Peyer's patch (tissue), 4 donors: ENCODE measurements around the gene SERPINA7. TPM values are rescaled to one million over a fixed set of nuclear protein-coding genes. Genes with fewer than 3 reads are reported as not detected.

Experiments used
- DNase-seq, 3 donors: peaks; one replicate each; pipeline ENCODE4 v3.0.0-alpha.2; 2017 to 2019
- H3K27ac ChIP-seq, 4 donors: fragments of 200-600 bp; sonication (generic); one replicate each; pipeline ENCODE4 v1.5.1; 2016 to 2019
- H3K27me3 ChIP-seq, 2 donors: fragments of 200-600 bp; sonication (generic); one replicate each; pipeline ENCODE4 v1.5.1; 2019
- H3K36me3 ChIP-seq, 3 donors: fragments of 200-600 bp; sonication (generic); one replicate each; pipeline ENCODE4 v1.5.1; 2016 to 2019
- H3K4me1 ChIP-seq, 4 donors: fragments of 200-600 bp; sonication (generic); one replicate each; pipeline ENCODE4 v1.5.1; 2016 to 2019
- H3K4me3 ChIP-seq, 4 donors: fragments of 200-600 bp; sonication (generic); 1 replicate in 3 of 4; 2 replicates in 1 of 4; pipeline ENCODE4 v1.5.1; 2016 to 2019; ENCODE audit warnings: mild to moderate bottlenecking in 1 of 4
- H3K9me3 ChIP-seq, 4 donors: fragments of 200-600 bp; sonication (generic); one replicate each; pipeline ENCODE4 v1.5.1; 2016 to 2019; ENCODE audit warnings: mild to moderate bottlenecking in 1 of 4
- CTCF ChIP-seq, 6 experiments: fragments of 450-650 bp in 4 of 6; fragments of 200-600 bp in 2 of 6; sonication (generic) in 1 of 6; IDR thresholded peaks; one replicate each; pipeline ENCODE4 v1.5.1; 2017 to 2019; ENCODE audit warnings: antibody characterized with exemption in 6 of 6, mild to moderate bottlenecking in 3 of 6, moderate library complexity in 1 of 6
- POLR2A ChIP-seq, 2 donors: fragments of 450-650 bp; IDR thresholded peaks; one replicate each; pipeline ENCODE4 v1.5.1; 2017; ENCODE audit warnings: antibody characterized with exemption in 2 of 2, mild to moderate bottlenecking in 2 of 2, moderate library complexity in 2 of 2
- total RNA-seq, 4 donors: library from RNA; depleted of rRNA; stranded (reverse); fragments of >200 nt; gene quantifications; one replicate each; pipeline ENCODE4 v1.1.0, GENCODE V29; 2016

SERPINA7 gene, protein sequence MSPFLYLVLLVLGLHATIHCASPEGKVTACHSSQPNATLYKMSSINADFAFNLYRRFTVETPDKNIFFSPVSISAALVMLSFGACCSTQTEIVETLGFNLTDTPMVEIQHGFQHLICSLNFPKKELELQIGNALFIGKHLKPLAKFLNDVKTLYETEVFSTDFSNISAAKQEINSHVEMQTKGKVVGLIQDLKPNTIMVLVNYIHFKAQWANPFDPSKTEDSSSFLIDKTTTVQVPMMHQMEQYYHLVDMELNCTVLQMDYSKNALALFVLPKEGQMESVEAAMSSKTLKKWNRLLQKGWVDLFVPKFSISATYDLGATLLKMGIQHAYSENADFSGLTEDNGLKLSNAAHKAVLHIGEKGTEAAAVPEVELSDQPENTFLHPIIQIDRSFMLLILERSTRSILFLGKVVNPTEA
- total RNA-seq: not detected

DNA sequence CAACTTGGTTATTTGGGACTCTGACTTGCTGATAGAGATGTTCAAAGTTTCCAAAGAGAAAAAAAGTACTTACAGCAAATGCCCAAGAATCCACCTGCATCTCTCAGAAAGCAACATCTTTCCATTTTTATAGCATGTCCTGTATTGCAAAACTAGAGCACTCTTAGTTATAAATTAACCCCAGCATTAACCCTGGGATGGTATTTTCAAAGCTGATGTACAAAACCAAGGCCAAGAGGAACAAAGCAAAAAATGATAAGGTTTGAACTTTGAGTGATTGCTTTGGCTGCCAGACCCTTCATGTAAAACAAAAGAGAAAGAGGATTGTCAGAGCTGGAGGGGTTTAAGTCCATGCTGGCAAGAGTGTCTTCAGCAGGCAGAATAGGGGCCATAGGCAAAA is at the start of gene SERPINA7:
SERPINA7 (minus strand) TSS at position 103 of the 400 bp plus-strand sequence. CDS start 1,669 bp downstream, outside the sequence.
- TF ChIP-seq POLR2A (IDR thresholded peaks at IDR 0.05): no peak
- no peak for TF ChIP-seq CTCF (IDR thresholded peaks at IDR 0.05)
- no peak within 1 kb of the TSS for H3K27ac ChIP-seq
- no peaks in the 10 kb centered on the region for H3K4me1 ChIP-seq
- no peaks in the 10 kb centered on the region for H3K9me3 ChIP-seq
- no peak for DNase-seq
- no peaks in the 10 kb centered on the region for H3K27me3 ChIP-seq
- H3K36me3 ChIP-seq: no peaks in the 10 kb centered on the region
- H3K4me3 ChIP-seq: no peak within 1 kb of the TSS

- no peak overlapping the region for H3K4me3 ChIP-seq
- no peak overlapping the region for H3K27ac ChIP-seq
- TF ChIP-seq POLR2A (IDR thresholded peaks at IDR 0.05) (no peak), CTCF (IDR thresholded peaks at IDR 0.05) (no peak)
- no peaks in the 10 kb centered on the region for H3K36me3 ChIP-seq
- H3K4me1 ChIP-seq: no peaks in the 10 kb centered on the region
- H3K9me3 ChIP-seq: no peaks in the 10 kb centered on the region
- no peaks in the 10 kb centered on the region for H3K27me3 ChIP-seq
- no peak for DNase-seq
These were observed 30.5 kb upstream of the SERPINA7 start for GRCh38 chrX:106069048-106069447.

DNA sequence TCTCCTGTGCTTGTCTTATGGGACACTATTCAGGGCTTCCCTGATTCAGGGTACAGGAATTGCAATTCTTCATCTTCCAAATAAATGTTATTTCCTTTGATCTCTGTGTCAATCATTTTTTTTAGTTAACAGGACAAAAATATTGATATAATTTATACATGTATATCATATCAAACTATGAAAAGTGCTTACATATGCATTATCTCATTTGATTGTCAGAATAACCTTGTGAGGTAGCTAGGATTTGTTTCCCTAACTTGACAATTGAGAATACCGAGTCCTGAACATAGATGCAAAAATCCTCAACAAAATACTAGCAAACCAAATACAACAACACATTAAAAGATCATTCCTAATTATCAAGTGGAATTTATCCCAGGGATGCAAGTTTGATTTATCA is 11.5 kb upstream of the SERPINA7 start:
- no peaks in the 10 kb centered on the region for H3K27me3 ChIP-seq
- no peaks in the 10 kb centered on the region for H3K36me3 ChIP-seq
- no peak for DNase-seq
- no peaks in the 10 kb centered on the region for H3K4me1 ChIP-seq
- no peaks in the 10 kb centered on the region for H3K9me3 ChIP-seq
- TF ChIP-seq CTCF (IDR thresholded peaks at IDR 0.05) (no peak), POLR2A (IDR thresholded peaks at IDR 0.05) (no peak)
- no peak overlapping the region for H3K27ac ChIP-seq
- no peak overlapping the region for H3K4me3 ChIP-seq

GRCh38 chrX:106042296-106042695 is 3.8 kb upstream of the SERPINA7 start:
- H3K4me3 ChIP-seq: no peak overlapping the region
- no peak for DNase-seq
- no peaks in the 10 kb centered on the region for H3K36me3 ChIP-seq
- H3K4me1 ChIP-seq: no peaks in the 10 kb centered on the region
- no peak overlapping the region for H3K27ac ChIP-seq
- no peaks in the 10 kb centered on the region for H3K27me3 ChIP-seq
- no peak for TF ChIP-seq CTCF (IDR thresholded peaks at IDR 0.05)
- TF ChIP-seq POLR2A (IDR thresholded peaks at IDR 0.05): no peak
- H3K9me3 ChIP-seq: no peaks in the 10 kb centered on the region

GRCh38 chrX:106040861-106041260 is 2.3 kb upstream of the SERPINA7 start:
- no peaks in the 10 kb centered on the region for H3K27me3 ChIP-seq
- no peak for TF ChIP-seq CTCF (IDR thresholded peaks at IDR 0.05)
- no peak for TF ChIP-seq POLR2A (IDR thresholded peaks at IDR 0.05)
- H3K4me1 ChIP-seq: no peaks in the 10 kb centered on the region
- H3K4me3 ChIP-seq: no peak overlapping the region
- H3K27ac ChIP-seq: no peak overlapping the region
- no peaks in the 10 kb centered on the region for H3K9me3 ChIP-seq
- no peaks in the 10 kb centered on the region for H3K36me3 ChIP-seq
- no peak for DNase-seq
